Astrocyte (in vitro differentiated cells and primary cell): Measurements from ENCODE around the gene LPAR3. TPM values are rescaled to one million over a fixed set of nuclear protein-coding genes. Genes with fewer than 3 reads are reported as not detected.

ENCODE experiments used
- DNase-seq: peaks from one replicate; pipeline ENCODE4 v3.0.0-alpha.2; 2010; ENCODE audit warnings: low read depth
- FAIRE-seq: peaks from 2 replicates; lab custom pipeline; 2011; peaks lifted over from hg19 to GRCh38; lab: Jason Lieb, UNC
- H2AFZ ChIP-seq: 2 replicates; pipeline ENCODE4 v1.6.0; 2012; ENCODE audit warnings: low read depth, low read length, inconsistent platforms
- H3K27ac ChIP-seq: 2 replicates; pipeline ENCODE4 v1.5.1; 2011; ENCODE audit warnings: low read depth, low read length, inconsistent platforms
- H3K27me3 ChIP-seq: 2 replicates; pipeline ENCODE4 v1.6.0; 2011; ENCODE audit warnings: low read length, inconsistent platforms; ENCODE audit not compliant: insufficient read depth
- H3K36me3 ChIP-seq: 2 replicates; pipeline ENCODE4 v1.5.1; 2011; ENCODE audit warnings: low read length, inconsistent platforms; ENCODE audit not compliant: insufficient read depth
- H3K4me1 ChIP-seq: 2 replicates; pipeline ENCODE4 v1.5.1; 2011; ENCODE audit warnings: low read length, inconsistent platforms; ENCODE audit not compliant: insufficient read depth
- H3K4me2 ChIP-seq: 2 replicates; pipeline ENCODE4 v1.6.0; 2012; ENCODE audit warnings: low read length, inconsistent platforms
- H3K4me3 ChIP-seq: 2 replicates; pipeline ENCODE4 v1.5.1; 2011; ENCODE audit warnings: low read depth, mild to moderate bottlenecking, low read length, inconsistent platforms; ENCODE audit not compliant: insufficient read depth
- H3K79me2 ChIP-seq: 2 replicates; pipeline ENCODE4 v1.6.0; 2012; ENCODE audit warnings: mild to moderate bottlenecking, low read length, inconsistent platforms; ENCODE audit not compliant: insufficient read depth
- H3K9ac ChIP-seq: 2 replicates; pipeline ENCODE4 v1.6.0; 2012; ENCODE audit warnings: mild to moderate bottlenecking, low read length, inconsistent platforms
- H3K9me3 ChIP-seq: 2 replicates; pipeline ENCODE4 v1.5.1; 2012; ENCODE audit warnings: low read depth, mild to moderate bottlenecking, low read length, inconsistent platforms; ENCODE audit not compliant: insufficient read depth
- H4K20me1 ChIP-seq: 2 replicates; pipeline ENCODE4 v1.6.0; 2012; ENCODE audit warnings: low read length, inconsistent platforms; ENCODE audit not compliant: insufficient read depth
- H3K27ac Mint-ChIP-seq: one replicate; pipeline ENCODE4 v1.8.0; 2021; ENCODE audit warnings: mild to moderate bottlenecking, mixed read lengths; ENCODE audit not compliant: unreplicated experiment
- H3K27me3 Mint-ChIP-seq: one replicate; pipeline ENCODE4 v1.8.0; 2021; ENCODE audit warnings: low read depth, mixed read lengths; ENCODE audit not compliant: unreplicated experiment
- H3K36me3 Mint-ChIP-seq: one replicate; pipeline ENCODE4 v1.8.0; 2021; ENCODE audit warnings: low read depth, mixed read lengths; ENCODE audit not compliant: unreplicated experiment
- H3K4me1 Mint-ChIP-seq: one replicate; pipeline ENCODE4 v1.8.0; 2021; ENCODE audit warnings: low read depth, mixed read lengths; ENCODE audit not compliant: unreplicated experiment
- H3K4me3 Mint-ChIP-seq: one replicate; pipeline ENCODE4 v1.8.0; 2021; ENCODE audit warnings: mild to moderate bottlenecking, moderate library complexity, mixed read lengths; ENCODE audit not compliant: unreplicated experiment
- H3K9me3 Mint-ChIP-seq: one replicate; pipeline ENCODE4 v1.8.0; 2021; ENCODE audit warnings: mild to moderate bottlenecking, mixed read lengths; ENCODE audit not compliant: unreplicated experiment
- EZH2 ChIP-seq: IDR thresholded peaks from 2 replicates; pipeline ENCODE4 v1.6.1; 2012; ENCODE audit warnings: mild to moderate bottlenecking, low read length, inconsistent platforms; ENCODE audit not compliant: insufficient read depth
- total RNA-seq: library from RNA; stranded (reverse); gene quantifications from 2 replicates; pipeline ENCODE4 v1.2.1, GENCODE V29; 2021
- TF ChIP-seq, protein P1 (sequence below): IDR thresholded peaks from 2 replicates; pipeline ENCODE4 v1.5.1; 2011; ENCODE audit warnings: low read depth, mild to moderate bottlenecking, inconsistent platforms, low read length, moderate library complexity; ENCODE audit not compliant: insufficient read depth

Gene LPAR3
- total RNA-seq, 1 donor from 2014 or later: 0.70 TPM

DNA sequence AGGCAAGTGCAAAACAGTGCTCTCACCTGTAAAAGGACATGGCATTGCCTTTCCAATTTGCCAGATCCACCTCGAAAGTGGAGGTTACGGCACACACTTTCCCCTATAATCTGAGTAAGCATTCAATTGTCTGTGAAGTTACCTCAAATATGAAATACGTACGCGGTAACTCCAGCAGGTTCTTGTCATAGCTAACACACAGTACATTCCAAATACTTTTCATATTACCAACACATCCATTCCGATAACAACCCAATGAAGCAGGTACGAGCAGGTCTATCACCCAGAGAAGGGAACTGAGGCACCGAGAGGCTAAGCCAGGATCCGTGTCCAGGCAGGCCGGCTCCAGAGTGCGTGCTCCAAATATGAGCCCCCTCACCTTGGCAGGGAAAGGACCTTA lies 46.8 kb upstream of the LPAR3 start:
- H3K9me3 ChIP-seq: no peaks in the 10 kb centered on the region
- no peaks in the 10 kb centered on the region for H4K20me1 ChIP-seq
- no peak overlapping the region for H3K9ac ChIP-seq
- no peak overlapping the region for H3K4me3 ChIP-seq
- no peak overlapping the region for H2AFZ ChIP-seq
- no peak overlapping the region for H3K27ac ChIP-seq
- Mint-ChIP-seq H3K9me3 (no peaks in the 10 kb centered on the region), H3K27ac (no peak overlapping the region), H3K36me3 (no peaks in the 10 kb centered on the region), H3K4me1 (peaks cover 6% of the 10 kb centered on the region), H3K27me3 (peaks cover 2% of the 10 kb centered on the region), H3K4me3 (no peak overlapping the region)
- no peak for FAIRE-seq
- H3K4me2 ChIP-seq: no peak overlapping the region
- TF ChIP-seq EZH2: no peak
- TF ChIP-seq, protein P1, sequence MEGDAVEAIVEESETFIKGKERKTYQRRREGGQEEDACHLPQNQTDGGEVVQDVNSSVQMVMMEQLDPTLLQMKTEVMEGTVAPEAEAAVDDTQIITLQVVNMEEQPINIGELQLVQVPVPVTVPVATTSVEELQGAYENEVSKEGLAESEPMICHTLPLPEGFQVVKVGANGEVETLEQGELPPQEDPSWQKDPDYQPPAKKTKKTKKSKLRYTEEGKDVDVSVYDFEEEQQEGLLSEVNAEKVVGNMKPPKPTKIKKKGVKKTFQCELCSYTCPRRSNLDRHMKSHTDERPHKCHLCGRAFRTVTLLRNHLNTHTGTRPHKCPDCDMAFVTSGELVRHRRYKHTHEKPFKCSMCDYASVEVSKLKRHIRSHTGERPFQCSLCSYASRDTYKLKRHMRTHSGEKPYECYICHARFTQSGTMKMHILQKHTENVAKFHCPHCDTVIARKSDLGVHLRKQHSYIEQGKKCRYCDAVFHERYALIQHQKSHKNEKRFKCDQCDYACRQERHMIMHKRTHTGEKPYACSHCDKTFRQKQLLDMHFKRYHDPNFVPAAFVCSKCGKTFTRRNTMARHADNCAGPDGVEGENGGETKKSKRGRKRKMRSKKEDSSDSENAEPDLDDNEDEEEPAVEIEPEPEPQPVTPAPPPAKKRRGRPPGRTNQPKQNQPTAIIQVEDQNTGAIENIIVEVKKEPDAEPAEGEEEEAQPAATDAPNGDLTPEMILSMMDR: no peak
- peaks cover 5% of the 10 kb centered on the region for H3K27me3 ChIP-seq
- no peaks in the 10 kb centered on the region for H3K79me2 ChIP-seq
- H3K36me3 ChIP-seq: no peaks in the 10 kb centered on the region
- no peak for DNase-seq
- H3K4me1 ChIP-seq: no peaks in the 10 kb centered on the region

DNA sequence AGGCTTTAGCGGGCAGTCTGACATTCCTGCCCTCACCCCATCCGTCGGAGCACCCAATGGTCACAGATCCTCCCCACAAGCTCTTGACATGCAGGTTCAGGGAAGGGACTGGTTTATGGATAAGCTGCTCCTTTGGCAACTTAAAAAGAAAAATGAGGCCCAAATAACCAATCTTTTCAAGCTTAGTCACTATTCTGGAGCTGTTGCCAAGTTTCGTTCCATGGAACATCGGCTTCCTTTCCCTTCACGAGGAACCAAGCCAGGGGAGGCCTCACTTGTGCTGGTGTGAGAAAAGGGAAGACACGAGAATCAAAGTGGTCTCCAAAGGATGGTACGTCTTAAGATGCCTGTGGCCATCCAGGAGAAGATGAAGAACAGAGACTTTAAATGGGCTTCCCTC lies 46.1 kb upstream of the LPAR3 start:
- H3K27ac ChIP-seq: no peak overlapping the region
- FAIRE-seq: no peak
- no peaks in the 10 kb centered on the region for H3K36me3 Mint-ChIP-seq

More for the DNA sequence above, 46.1 kb upstream of the LPAR3 start:
- Mint-ChIP-seq H3K9me3 (no peaks in the 10 kb centered on the region), H3K27ac (no peak overlapping the region), H3K4me3 (no peak overlapping the region), H3K4me1 (peaks cover 6% of the 10 kb centered on the region), H3K27me3 (peaks cover 2% of the 10 kb centered on the region)
- TF ChIP-seq, protein P1: no peak
- TF ChIP-seq EZH2: no peak
- H3K4me3 ChIP-seq: no peak overlapping the region
- H3K9me3 ChIP-seq: no peaks in the 10 kb centered on the region
- H2AFZ ChIP-seq: peak overlapping the region; percentile 39
- no peaks in the 10 kb centered on the region for H3K79me2 ChIP-seq
- H3K36me3 ChIP-seq: no peaks in the 10 kb centered on the region
- H3K9ac ChIP-seq: no peak overlapping the region
- H3K4me2 ChIP-seq: no peak overlapping the region
- H3K27me3 ChIP-seq: peaks cover 6% of the 10 kb centered on the region
- H4K20me1 ChIP-seq: no peaks in the 10 kb centered on the region
- DNase-seq: peak; percentile 37
- H3K4me1 ChIP-seq: no peaks in the 10 kb centered on the region
